ENCODE results near the gene MMP14.

DNA sequence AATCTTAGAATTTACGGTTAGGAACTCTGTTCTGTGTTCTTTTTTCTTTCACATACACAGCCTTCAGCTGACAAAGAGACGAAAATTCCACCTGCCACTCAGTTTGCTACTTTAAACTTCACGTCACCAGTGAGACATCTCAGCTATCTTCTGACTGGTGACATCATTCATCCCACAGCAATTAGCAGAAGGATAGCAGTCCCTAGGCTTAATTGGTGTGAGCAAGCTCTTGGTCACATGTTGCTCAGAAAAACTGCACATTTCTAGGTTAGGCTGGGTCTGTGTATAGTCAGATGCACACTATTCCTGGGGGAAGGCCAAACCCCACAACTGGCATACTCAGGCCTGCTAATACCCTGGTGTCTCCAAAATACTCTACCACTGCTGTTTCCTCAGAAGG lies 45.1 kb upstream of the MMP14 start:
- no peak for TF ChIP-seq FOXP2 (optimal IDR thresholded peaks at IDR 0.05; ENCODE audit: borderline replicate concordance, extremely low read depth, extremely low read length, insufficient read depth)
- no peak for TF ChIP-seq SIN3A (IDR thresholded peaks at IDR 0.05; ENCODE audit: borderline replicate concordance, insufficient read depth, low read length)
- TF ChIP-seq POLR2AphosphoS5 (IDR thresholded peaks at IDR 0.05; ENCODE audit: low read depth, low read length): no peak

All from PFSK-1 (cell line).